ENCODE measurements around the gene TRIM41. TPM values are rescaled to one million over a fixed set of nuclear protein-coding genes. Genes with fewer than 3 reads are reported as not detected.

The TRIM41 gene
- total and polyA plus RNA-seq, 9 of the 15 experiments (the other 6 are each of a cell fraction or from before 2014, with no cell fraction given): 1.8 to 47.6 (median 20.9) TPM

DNA sequence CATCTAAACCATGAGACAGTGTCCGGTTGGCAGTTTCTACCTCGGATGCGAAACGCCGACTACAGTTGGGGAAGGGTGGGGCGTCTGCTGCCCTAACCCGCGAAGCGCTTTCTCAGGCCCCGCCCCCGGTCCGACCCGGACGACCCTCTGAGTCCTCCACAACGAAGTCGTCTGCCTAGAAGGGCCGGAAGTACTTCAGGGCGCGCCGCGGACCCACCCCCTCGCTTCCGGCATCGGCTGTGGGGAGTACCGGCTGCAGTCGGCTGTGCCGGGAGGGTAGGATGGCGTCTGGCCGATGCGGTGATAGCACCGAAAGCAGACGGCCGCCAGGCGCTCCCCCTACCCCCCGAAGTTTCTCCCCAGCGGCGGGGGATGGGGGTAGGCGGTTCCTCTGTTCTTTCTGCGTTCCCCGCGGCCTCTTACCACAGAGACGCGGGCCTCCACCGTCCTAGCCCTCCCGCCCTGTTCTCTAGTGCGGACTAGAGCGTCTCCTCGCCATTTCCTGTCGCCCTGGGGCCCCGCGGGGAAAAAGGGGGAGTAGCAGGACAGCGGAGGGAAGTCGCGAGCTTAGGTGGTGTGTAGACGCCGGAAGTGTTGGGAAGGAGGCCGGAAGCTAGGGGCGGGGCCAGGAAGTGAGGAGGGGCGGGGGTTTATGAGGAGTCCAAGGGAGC lies at the start of gene TRIM41 (continued):
- TF ChIP-seq, protein P1, sequence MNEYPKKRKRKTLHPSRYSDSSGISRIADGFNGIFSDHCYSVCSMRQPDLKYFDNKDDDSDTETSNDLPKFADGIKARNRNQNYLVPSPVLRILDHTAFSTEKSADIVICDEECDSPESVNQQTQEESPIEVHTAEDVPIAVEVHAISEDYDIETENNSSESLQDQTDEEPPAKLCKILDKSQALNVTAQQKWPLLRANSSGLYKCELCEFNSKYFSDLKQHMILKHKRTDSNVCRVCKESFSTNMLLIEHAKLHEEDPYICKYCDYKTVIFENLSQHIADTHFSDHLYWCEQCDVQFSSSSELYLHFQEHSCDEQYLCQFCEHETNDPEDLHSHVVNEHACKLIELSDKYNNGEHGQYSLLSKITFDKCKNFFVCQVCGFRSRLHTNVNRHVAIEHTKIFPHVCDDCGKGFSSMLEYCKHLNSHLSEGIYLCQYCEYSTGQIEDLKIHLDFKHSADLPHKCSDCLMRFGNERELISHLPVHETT (CRISPR knock-in tag; conservative IDR thresholded peaks at IDR 0.05 in 1 of 2, IDR thresholded peaks at IDR 0.05 in 1 of 2): peak in 1 of 2 experiments; percentile 99; a peak in 2 of 4 replicates
- TF ChIP-seq CEBPG (CRISPR knock-in tag; IDR thresholded peaks at IDR 0.05) (no peak), CEBPG (tag; conservative IDR thresholded peaks at IDR 0.05 in 1 of 2, IDR thresholded peaks at IDR 0.05 in 1 of 2) (no peak), ATF7 (IDR thresholded peaks at IDR 0.05) (peak; percentile 90), ZNF174 (CRISPR knock-in tag; IDR thresholded peaks at IDR 0.05) (no peak), DDX20 (tag; IDR thresholded peaks at IDR 0.05; ENCODE audit: low read depth) (no peak), SMAD1 (IDR thresholded peaks at IDR 0.05; ENCODE audit: low read depth, low read length, partially characterized antibody) (peak; percentile 26), SREBF2 (CRISPR knock-in tag; IDR thresholded peaks at IDR 0.05) (no peak), POLR2B (IDR thresholded peaks at IDR 0.05; ENCODE audit: low read depth, partially characterized antibody) (peak; percentile 87), ZNF263 (CRISPR knock-in tag; IDR thresholded peaks at IDR 0.05; ENCODE audit: borderline replicate concordance) (no peak; the same call in 1 of the 2 replicates), TEAD1 (CRISPR knock-in tag; IDR thresholded peaks at IDR 0.05) (peak in 1 of 2 experiments; percentile 87; a peak in 2 of 4 replicates), PHF8 (IDR thresholded peaks at IDR 0.05; ENCODE audit: borderline replicate concordance, low read length) (peak; percentile 94), CHD2 (IDR thresholded peaks at IDR 0.05; ENCODE audit: low read depth, low read length) (no peak; the same call in none of the 2 replicates), CEBPB (tag; IDR thresholded peaks at IDR 0.05) (no peak), RFX7 (CRISPR knock-in tag; IDR thresholded peaks at IDR 0.05) (no peak), CBX8 (IDR thresholded peaks at IDR 0.05; ENCODE audit: borderline replicate concordance, extremely low read depth, low read depth, low read length, poor library complexity, severe bottlenecking) (no peak), STAT5B (CRISPR knock-in tag; IDR thresholded peaks at IDR 0.05) (no peak)
- TF ChIP-seq, protein P2, sequence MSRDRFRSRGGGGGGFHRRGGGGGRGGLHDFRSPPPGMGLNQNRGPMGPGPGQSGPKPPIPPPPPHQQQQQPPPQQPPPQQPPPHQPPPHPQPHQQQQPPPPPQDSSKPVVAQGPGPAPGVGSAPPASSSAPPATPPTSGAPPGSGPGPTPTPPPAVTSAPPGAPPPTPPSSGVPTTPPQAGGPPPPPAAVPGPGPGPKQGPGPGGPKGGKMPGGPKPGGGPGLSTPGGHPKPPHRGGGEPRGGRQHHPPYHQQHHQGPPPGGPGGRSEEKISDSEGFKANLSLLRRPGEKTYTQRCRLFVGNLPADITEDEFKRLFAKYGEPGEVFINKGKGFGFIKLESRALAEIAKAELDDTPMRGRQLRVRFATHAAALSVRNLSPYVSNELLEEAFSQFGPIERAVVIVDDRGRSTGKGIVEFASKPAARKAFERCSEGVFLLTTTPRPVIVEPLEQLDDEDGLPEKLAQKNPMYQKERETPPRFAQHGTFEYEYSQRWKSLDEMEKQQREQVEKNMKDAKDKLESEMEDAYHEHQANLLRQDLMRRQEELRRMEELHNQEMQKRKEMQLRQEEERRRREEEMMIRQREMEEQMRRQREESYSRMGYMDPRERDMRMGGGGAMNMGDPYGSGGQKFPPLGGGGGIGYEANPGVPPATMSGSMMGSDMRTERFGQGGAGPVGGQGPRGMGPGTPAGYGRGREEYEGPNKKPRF (IDR thresholded peaks at IDR 0.05; ENCODE audit: low read depth, low read length): no peak
- TF ChIP-seq, protein P3, sequence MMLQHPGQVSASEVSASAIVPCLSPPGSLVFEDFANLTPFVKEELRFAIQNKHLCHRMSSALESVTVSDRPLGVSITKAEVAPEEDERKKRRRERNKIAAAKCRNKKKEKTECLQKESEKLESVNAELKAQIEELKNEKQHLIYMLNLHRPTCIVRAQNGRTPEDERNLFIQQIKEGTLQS (IDR thresholded peaks at IDR 0.05): no peak
- TF ChIP-seq, protein P3 (CRISPR knock-in tag; conservative IDR thresholded peaks at IDR 0.05): no peak
- TF ChIP-seq, protein P4, sequence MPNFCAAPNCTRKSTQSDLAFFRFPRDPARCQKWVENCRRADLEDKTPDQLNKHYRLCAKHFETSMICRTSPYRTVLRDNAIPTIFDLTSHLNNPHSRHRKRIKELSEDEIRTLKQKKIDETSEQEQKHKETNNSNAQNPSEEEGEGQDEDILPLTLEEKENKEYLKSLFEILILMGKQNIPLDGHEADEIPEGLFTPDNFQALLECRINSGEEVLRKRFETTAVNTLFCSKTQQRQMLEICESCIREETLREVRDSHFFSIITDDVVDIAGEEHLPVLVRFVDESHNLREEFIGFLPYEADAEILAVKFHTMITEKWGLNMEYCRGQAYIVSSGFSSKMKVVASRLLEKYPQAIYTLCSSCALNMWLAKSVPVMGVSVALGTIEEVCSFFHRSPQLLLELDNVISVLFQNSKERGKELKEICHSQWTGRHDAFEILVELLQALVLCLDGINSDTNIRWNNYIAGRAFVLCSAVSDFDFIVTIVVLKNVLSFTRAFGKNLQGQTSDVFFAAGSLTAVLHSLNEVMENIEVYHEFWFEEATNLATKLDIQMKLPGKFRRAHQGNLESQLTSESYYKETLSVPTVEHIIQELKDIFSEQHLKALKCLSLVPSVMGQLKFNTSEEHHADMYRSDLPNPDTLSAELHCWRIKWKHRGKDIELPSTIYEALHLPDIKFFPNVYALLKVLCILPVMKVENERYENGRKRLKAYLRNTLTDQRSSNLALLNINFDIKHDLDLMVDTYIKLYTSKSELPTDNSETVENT (CRISPR knock-in tag; IDR thresholded peaks at IDR 0.05): peak; percentile 99

Measured in K562 (cell line).